ENCODE results near the gene IL1RAPL1.
"Not testable (repeated sequence)": the region's sequence is repeated elsewhere in the genome, so short reads cannot be mapped to it uniquely, and the experiment has no call there.

Gene IL1RAPL1

DNA sequence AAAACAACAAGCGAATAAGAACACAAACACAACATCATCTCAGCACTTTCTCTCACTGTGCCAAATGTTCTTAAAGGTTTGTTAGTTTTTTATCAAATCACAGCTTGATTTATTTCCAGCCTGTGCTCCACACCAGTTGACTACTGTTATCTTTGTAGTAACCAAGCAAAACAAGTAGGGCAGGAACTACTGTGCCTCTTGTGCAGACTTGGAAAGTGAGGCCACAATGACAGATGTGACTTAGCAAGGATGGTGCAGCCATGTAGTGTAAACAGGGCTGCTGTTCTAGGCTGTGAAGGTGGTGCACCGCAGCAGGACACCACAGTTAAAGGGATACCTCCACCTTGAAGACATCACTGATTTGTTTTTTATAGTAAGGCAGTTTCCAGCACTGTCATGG is 170.0 kb downstream of the IL1RAPL1 start:
- no peaks in the 10 kb centered on the region for H3K9me3 ChIP-seq (ENCODE audit: control extremely low read depth in 1 of 5, control insufficient read depth in 4 of 5, insufficient read depth in 2 of 5, low read depth in 1 of 5, low read length in 4 of 5)
- 75% methylated on average over 1 of the region's 2 CpGs for WGBS (ENCODE audit: insufficient coverage)
- CTCF ChIA-PET, result no interaction called here
- no peaks in the 10 kb centered on the region for H3K4me1 ChIP-seq (ENCODE audit: control extremely low read depth in 1 of 4, control insufficient read depth in 4 of 4, insufficient read depth in 4 of 4, low read length in 3 of 4)
- H3K36me3 ChIP-seq (ENCODE audit: control insufficient read depth in 4 of 4, insufficient read depth in 4 of 4, low read length in 3 of 4), result no peaks in the 10 kb centered on the region
- no peaks in the 10 kb centered on the region for H3K27me3 ChIP-seq (replicated peaks in 2 of 5; ENCODE audit: control insufficient read depth in 4 of 5, insufficient read depth in 5 of 5, low read length in 4 of 5)
- POLR2A ChIA-PET, result no interaction called here
- H3K27ac ChIP-seq (ENCODE audit: insufficient read depth in 1 of 2, low read depth in 1 of 2, low read length in 2 of 2, poor library complexity in 1 of 2, severe bottlenecking in 2 of 2), result no peak overlapping the region
- DNase-seq, result no peak
- H3K4me3 ChIP-seq (ENCODE audit: control insufficient read depth in 1 of 7, extremely low read depth in 1 of 7, insufficient read depth in 4 of 7, low read depth in 2 of 7, low read length in 6 of 7), result no peak overlapping the region

DNA sequence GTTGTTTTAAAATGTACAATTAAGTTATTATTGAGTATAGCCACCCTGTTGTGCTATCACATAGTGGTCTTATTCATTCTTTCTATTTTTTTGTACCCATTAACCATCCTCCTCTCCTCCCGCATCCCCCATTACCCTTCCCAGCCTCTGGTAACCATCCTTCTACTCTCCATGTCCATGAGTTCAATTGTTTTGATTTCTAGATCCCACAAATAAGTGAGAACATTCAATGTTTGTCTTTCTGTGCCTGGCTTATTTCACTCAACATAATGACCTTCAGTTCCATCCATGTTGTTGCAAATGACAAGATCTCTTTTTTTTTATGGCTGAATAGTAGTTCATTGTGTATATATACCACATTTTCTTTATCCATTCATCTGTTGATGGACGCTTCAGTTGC is 179.3 kb downstream of the IL1RAPL1 start:
- H3K27me3 ChIP-seq (replicated peaks in 2 of 5; ENCODE audit: control insufficient read depth in 4 of 5, insufficient read depth in 5 of 5, low read length in 4 of 5); H3K9me3 ChIP-seq (ENCODE audit: control extremely low read depth in 1 of 5, control insufficient read depth in 4 of 5, insufficient read depth in 2 of 5, low read depth in 1 of 5, low read length in 4 of 5); H3K4me3 ChIP-seq (ENCODE audit: control insufficient read depth in 1 of 7, extremely low read depth in 1 of 7, insufficient read depth in 4 of 7, low read depth in 2 of 7, low read length in 6 of 7); CTCF ChIA-PET; H3K27ac ChIP-seq (ENCODE audit: insufficient read depth in 1 of 2, low read depth in 1 of 2, low read length in 2 of 2, poor library complexity in 1 of 2, severe bottlenecking in 2 of 2); DNase-seq; POLR2A ChIA-PET; H3K36me3 ChIP-seq (ENCODE audit: control insufficient read depth in 4 of 4, insufficient read depth in 4 of 4, low read length in 3 of 4); H3K4me1 ChIP-seq (ENCODE audit: control extremely low read depth in 1 of 4, control insufficient read depth in 4 of 4, insufficient read depth in 4 of 4, low read length in 3 of 4): not testable (repeated sequence)
- WGBS (ENCODE audit: insufficient coverage), result 67% methylated on average over 1 of the region's 2 CpGs

DNA sequence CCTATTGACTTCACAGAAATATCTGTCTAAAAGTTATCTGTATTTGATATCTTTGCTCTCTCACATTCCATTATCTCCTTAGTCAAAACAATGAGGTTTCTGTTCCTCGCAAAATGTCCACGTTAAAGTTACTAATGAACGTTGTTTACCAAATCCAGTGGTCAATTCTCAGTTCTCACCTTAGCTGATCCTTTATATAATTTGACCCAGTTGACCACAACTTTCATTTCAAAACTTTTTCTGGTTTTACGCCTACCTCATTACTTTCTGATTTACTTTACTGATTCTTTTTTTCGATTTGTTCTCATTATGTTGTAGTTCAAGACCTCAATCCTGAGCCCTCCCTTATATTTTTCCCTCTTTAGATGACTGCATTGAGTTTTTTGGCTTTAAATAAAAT is 186.6 kb downstream of the IL1RAPL1 start:
- Histone ChIP-seq H3K9me3 (ENCODE audit: control extremely low read depth in 1 of 5, control insufficient read depth in 4 of 5, insufficient read depth in 2 of 5, low read depth in 1 of 5, low read length in 4 of 5) (no peaks in the 10 kb centered on the region), H3K4me1 (ENCODE audit: control extremely low read depth in 1 of 4, control insufficient read depth in 4 of 4, insufficient read depth in 4 of 4, low read length in 3 of 4) (no peaks in the 10 kb centered on the region), H3K27me3 (replicated peaks in 2 of 5; ENCODE audit: control insufficient read depth in 4 of 5, insufficient read depth in 5 of 5, low read length in 4 of 5) (no peaks in the 10 kb centered on the region), H3K36me3 (ENCODE audit: control insufficient read depth in 4 of 4, insufficient read depth in 4 of 4, low read length in 3 of 4) (no peaks in the 10 kb centered on the region), H3K27ac (ENCODE audit: insufficient read depth in 1 of 2, low read depth in 1 of 2, low read length in 2 of 2, poor library complexity in 1 of 2, severe bottlenecking in 2 of 2) (no peak overlapping the region), H3K4me3 (ENCODE audit: control insufficient read depth in 1 of 7, extremely low read depth in 1 of 7, insufficient read depth in 4 of 7, low read depth in 2 of 7, low read length in 6 of 7) (no peak overlapping the region)
- POLR2A ChIA-PET, result no interaction called here
- CTCF ChIA-PET, result no interaction called here
- DNase-seq, result no peak
- WGBS (ENCODE audit: insufficient coverage), result 85% methylated on average over 5 of the region's 5 CpGs

DNA sequence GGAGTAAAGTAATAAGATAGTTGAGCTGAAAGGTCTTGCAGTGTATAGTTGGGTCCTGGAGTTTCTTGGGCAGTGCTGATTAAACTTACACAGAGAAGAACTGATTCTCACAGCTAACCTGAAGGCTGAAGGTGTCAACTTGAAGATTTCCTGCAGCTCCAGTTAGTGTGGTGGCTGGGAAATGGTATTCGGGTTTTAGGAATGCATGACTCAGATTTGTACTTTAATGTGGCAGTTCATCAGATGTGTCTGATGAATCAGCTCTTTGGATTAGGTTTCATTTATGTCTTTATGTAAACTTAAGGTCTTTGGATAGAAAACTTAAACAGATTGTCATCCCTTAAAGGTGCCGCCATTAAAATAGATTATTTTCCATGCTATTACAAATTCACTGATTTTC is 200.0 kb downstream of the IL1RAPL1 start:
- H3K4me1 ChIP-seq (ENCODE audit: control extremely low read depth in 1 of 4, control insufficient read depth in 4 of 4, insufficient read depth in 4 of 4, low read length in 3 of 4), result no peaks in the 10 kb centered on the region
- no peaks in the 10 kb centered on the region for H3K27me3 ChIP-seq (replicated peaks in 2 of 5; ENCODE audit: control insufficient read depth in 4 of 5, insufficient read depth in 5 of 5, low read length in 4 of 5)
- no peak for DNase-seq
- H3K9me3 ChIP-seq (ENCODE audit: control extremely low read depth in 1 of 5, control insufficient read depth in 4 of 5, insufficient read depth in 2 of 5, low read depth in 1 of 5, low read length in 4 of 5), result no peaks in the 10 kb centered on the region
- no peaks in the 10 kb centered on the region for H3K36me3 ChIP-seq (ENCODE audit: control insufficient read depth in 4 of 4, insufficient read depth in 4 of 4, low read length in 3 of 4)
- no peak overlapping the region for H3K27ac ChIP-seq (ENCODE audit: insufficient read depth in 1 of 2, low read depth in 1 of 2, low read length in 2 of 2, poor library complexity in 1 of 2, severe bottlenecking in 2 of 2)
- ChIA-PET CTCF (no interaction called here), POLR2A (no interaction called here)
- WGBS (ENCODE audit: insufficient coverage), result no CpG with 5 or more reads among the region's 2 CpGs
- no peak overlapping the region for H3K4me3 ChIP-seq (ENCODE audit: control insufficient read depth in 1 of 7, extremely low read depth in 1 of 7, insufficient read depth in 4 of 7, low read depth in 2 of 7, low read length in 6 of 7)

DNA sequence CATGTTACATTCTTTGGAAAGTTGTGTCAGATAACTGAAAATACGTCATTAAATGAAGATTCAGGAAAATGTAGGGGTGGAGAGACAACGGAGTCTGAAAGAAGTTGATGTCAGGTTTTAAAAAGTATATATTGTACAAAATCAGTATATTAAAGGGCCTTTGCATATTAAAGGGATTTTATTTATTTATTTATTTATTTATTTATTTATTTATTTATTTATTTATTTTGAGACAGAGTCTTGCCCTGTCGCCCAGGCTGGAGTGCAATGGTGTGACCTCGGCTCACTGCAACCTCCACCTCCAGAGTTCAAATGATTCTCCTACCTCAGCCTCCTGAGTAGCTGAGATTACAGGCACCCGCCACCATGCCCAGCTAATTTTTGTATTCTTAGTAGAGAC is 213.4 kb downstream of the IL1RAPL1 start:
- H3K27ac ChIP-seq (ENCODE audit: insufficient read depth in 1 of 2, low read depth in 1 of 2, low read length in 2 of 2, poor library complexity in 1 of 2, severe bottlenecking in 2 of 2); H3K27me3 ChIP-seq (replicated peaks in 2 of 5; ENCODE audit: control insufficient read depth in 4 of 5, insufficient read depth in 5 of 5, low read length in 4 of 5); H3K4me1 ChIP-seq (ENCODE audit: control extremely low read depth in 1 of 4, control insufficient read depth in 4 of 4, insufficient read depth in 4 of 4, low read length in 3 of 4); H3K36me3 ChIP-seq (ENCODE audit: control insufficient read depth in 4 of 4, insufficient read depth in 4 of 4, low read length in 3 of 4); CTCF ChIA-PET; H3K9me3 ChIP-seq (ENCODE audit: control extremely low read depth in 1 of 5, control insufficient read depth in 4 of 5, insufficient read depth in 2 of 5, low read depth in 1 of 5, low read length in 4 of 5); POLR2A ChIA-PET; DNase-seq; H3K4me3 ChIP-seq (ENCODE audit: control insufficient read depth in 1 of 7, extremely low read depth in 1 of 7, insufficient read depth in 4 of 7, low read depth in 2 of 7, low read length in 6 of 7): not testable (repeated sequence)
- WGBS (ENCODE audit: insufficient coverage), result 90% methylated on average over 2 of the region's 5 CpGs

DNA sequence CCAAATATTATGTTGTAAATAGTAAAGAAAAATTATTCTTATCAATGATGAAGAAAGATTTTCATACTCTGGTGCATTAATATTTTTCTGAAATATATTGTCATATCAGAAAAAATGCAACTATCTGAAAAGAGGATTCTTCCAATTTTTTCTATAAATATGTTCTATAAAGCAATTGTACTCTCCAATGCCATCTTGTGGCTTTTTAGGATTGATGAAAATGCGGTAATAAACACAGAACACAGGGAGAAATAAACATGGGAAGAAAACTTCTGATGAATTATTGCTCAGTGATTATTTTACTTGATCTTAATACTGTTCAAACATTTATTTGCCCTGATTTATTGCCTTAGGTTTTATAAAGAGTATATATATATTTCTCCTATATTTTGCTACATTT is 215.4 kb downstream of the IL1RAPL1 start:
- Histone ChIP-seq H3K36me3 (ENCODE audit: control insufficient read depth in 4 of 4, insufficient read depth in 4 of 4, low read length in 3 of 4) (no peaks in the 10 kb centered on the region), H3K27me3 (replicated peaks in 2 of 5; ENCODE audit: control insufficient read depth in 4 of 5, insufficient read depth in 5 of 5, low read length in 4 of 5) (no peaks in the 10 kb centered on the region), H3K4me1 (ENCODE audit: control extremely low read depth in 1 of 4, control insufficient read depth in 4 of 4, insufficient read depth in 4 of 4, low read length in 3 of 4) (no peaks in the 10 kb centered on the region), H3K27ac (ENCODE audit: insufficient read depth in 1 of 2, low read depth in 1 of 2, low read length in 2 of 2, poor library complexity in 1 of 2, severe bottlenecking in 2 of 2) (no peak overlapping the region), H3K4me3 (ENCODE audit: control insufficient read depth in 1 of 7, extremely low read depth in 1 of 7, insufficient read depth in 4 of 7, low read depth in 2 of 7, low read length in 6 of 7) (no peak overlapping the region), H3K9me3 (ENCODE audit: control extremely low read depth in 1 of 5, control insufficient read depth in 4 of 5, insufficient read depth in 2 of 5, low read depth in 1 of 5, low read length in 4 of 5) (no peaks in the 10 kb centered on the region)
- POLR2A ChIA-PET, result no interaction called here
- CTCF ChIA-PET, result no interaction called here
- whole genome bisulfite sequencing (ENCODE audit: insufficient coverage), result no CpG with 5 or more reads among the region's 1 CpG
- no peak for DNase-seq

DNA sequence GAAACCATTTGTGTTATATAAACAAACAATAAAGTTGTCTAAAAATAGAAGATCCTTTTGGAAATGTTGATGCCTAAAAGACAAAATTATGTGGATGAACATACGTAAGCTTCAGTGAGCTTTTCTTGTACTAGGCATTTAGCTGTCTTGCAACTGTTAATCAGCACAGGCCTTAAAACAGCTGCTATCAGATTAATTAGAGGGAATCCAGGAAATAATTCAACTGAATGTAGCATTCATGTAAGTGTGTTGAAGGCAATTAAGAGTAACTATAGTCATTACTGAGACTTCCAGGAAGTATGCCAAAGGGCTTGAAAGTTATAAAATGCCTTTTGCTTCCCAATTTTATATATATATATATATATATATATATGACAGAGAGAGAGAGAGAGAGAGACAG is 248.7 kb downstream of the IL1RAPL1 start:
- POLR2A ChIA-PET, result no interaction called here
- Histone ChIP-seq H3K27ac (ENCODE audit: insufficient read depth in 1 of 2, low read depth in 1 of 2, low read length in 2 of 2, poor library complexity in 1 of 2, severe bottlenecking in 2 of 2) (no peak overlapping the region), H3K4me3 (ENCODE audit: control insufficient read depth in 1 of 7, extremely low read depth in 1 of 7, insufficient read depth in 4 of 7, low read depth in 2 of 7, low read length in 6 of 7) (no peak overlapping the region), H3K4me1 (ENCODE audit: control extremely low read depth in 1 of 4, control insufficient read depth in 4 of 4, insufficient read depth in 4 of 4, low read length in 3 of 4) (no peaks in the 10 kb centered on the region), H3K36me3 (ENCODE audit: control insufficient read depth in 4 of 4, insufficient read depth in 4 of 4, low read length in 3 of 4) (no peaks in the 10 kb centered on the region), H3K27me3 (replicated peaks in 2 of 5; ENCODE audit: control insufficient read depth in 4 of 5, insufficient read depth in 5 of 5, low read length in 4 of 5) (no peaks in the 10 kb centered on the region), H3K9me3 (ENCODE audit: control extremely low read depth in 1 of 5, control insufficient read depth in 4 of 5, insufficient read depth in 2 of 5, low read depth in 1 of 5, low read length in 4 of 5) (no peaks in the 10 kb centered on the region)
- WGBS (ENCODE audit: insufficient coverage), result 100% methylated on average over 1 of the region's 1 CpG
- no peak for DNase-seq
- CTCF ChIA-PET, result no interaction called here

DNA sequence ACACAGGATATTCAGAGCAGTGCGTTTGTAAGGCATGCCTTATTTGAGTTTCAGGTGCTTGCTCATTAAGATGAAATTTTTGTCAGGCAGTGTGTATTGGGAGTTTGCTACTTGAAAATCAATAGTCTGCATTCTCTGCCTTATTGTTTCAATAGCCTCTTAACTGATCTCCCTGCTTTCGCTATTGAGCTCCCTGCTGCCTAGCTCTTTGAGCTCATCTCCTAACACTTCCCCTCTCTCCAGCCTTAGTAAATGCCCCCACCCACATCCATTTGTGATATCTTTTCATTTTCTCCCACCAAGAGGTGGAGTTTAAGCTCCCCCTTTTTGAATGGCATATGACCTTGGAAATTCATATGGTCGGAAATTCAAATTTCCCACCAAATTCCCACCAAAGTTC is 256.6 kb downstream of the IL1RAPL1 start:
- Histone ChIP-seq H3K9me3 (ENCODE audit: control extremely low read depth in 1 of 5, control insufficient read depth in 4 of 5, insufficient read depth in 2 of 5, low read depth in 1 of 5, low read length in 4 of 5) (no peaks in the 10 kb centered on the region), H3K27me3 (replicated peaks in 2 of 5; ENCODE audit: control insufficient read depth in 4 of 5, insufficient read depth in 5 of 5, low read length in 4 of 5) (no peaks in the 10 kb centered on the region), H3K36me3 (ENCODE audit: control insufficient read depth in 4 of 4, insufficient read depth in 4 of 4, low read length in 3 of 4) (no peaks in the 10 kb centered on the region), H3K4me3 (ENCODE audit: control insufficient read depth in 1 of 7, extremely low read depth in 1 of 7, insufficient read depth in 4 of 7, low read depth in 2 of 7, low read length in 6 of 7) (no peak overlapping the region), H3K27ac (ENCODE audit: insufficient read depth in 1 of 2, low read depth in 1 of 2, low read length in 2 of 2, poor library complexity in 1 of 2, severe bottlenecking in 2 of 2) (no peak overlapping the region), H3K4me1 (ENCODE audit: control extremely low read depth in 1 of 4, control insufficient read depth in 4 of 4, insufficient read depth in 4 of 4, low read length in 3 of 4) (no peaks in the 10 kb centered on the region)
- no peak for DNase-seq
- ChIA-PET CTCF (no interaction called here), POLR2A (no interaction called here)
- WGBS (ENCODE audit: insufficient coverage), result 61% methylated on average over 2 of the region's 3 CpGs
